ENCODE results near the gene PCSK1. TPM values are rescaled to one million over a fixed set of nuclear protein-coding genes. Genes with fewer than 3 reads are reported as not detected.

The PCSK1 gene
- total RNA-seq (2021; fragmentation: NEBNext Ultra II Directional; extraction: Animal tissue kit (Norgen Biotek cat#: 25700)) (2.7 and 3.2 TPM in 2 replicates), polyA plus RNA-seq (2011; rRNA removed) (0.97 and 1.3 TPM in 2 replicates), polyA minus RNA-seq (2011; rRNA and poly(A)+ RNA removed) (2.4 and 4.6 TPM in 2 replicates)
- polyA plus RNA-seq (2011; cell fraction: cytosol; rRNA removed), result 1.4 TPM
- polyA plus RNA-seq (2011; cell fraction: nucleus; rRNA removed), result 1.6 TPM
- 2.9 to 4.6 TPM (median 3.1 TPM) in 4 replicates for polyA plus RNA-seq (2012, experiment 1 of 2)
- 0.64 TPM for polyA plus RNA-seq (2012, experiment 2 of 2)
- polyA plus RNA-seq (2013, experiment 1 of 2), result 2.3 TPM
- 2.3 TPM for polyA plus RNA-seq (2013, experiment 2 of 2)
- 0.81 TPM for polyA minus RNA-seq (2011; cell fraction: cytosol; rRNA and poly(A)+ RNA removed)
- polyA minus RNA-seq (2011; cell fraction: nucleus; rRNA and poly(A)+ RNA removed), result 3.1 TPM
- long read RNA-seq, experiment 1, partial matches to known transcripts, result 3 of 5 reads
- long read RNA-seq, experiment 1, other reads (novel, unspliced or antisense), result 2 of 5 reads
- long read RNA-seq, experiment 2, partial matches to known transcripts, result 0 of 1 reads
- long read RNA-seq, experiment 2, other reads (novel, unspliced or antisense), result 1 of 1 reads

DNA sequence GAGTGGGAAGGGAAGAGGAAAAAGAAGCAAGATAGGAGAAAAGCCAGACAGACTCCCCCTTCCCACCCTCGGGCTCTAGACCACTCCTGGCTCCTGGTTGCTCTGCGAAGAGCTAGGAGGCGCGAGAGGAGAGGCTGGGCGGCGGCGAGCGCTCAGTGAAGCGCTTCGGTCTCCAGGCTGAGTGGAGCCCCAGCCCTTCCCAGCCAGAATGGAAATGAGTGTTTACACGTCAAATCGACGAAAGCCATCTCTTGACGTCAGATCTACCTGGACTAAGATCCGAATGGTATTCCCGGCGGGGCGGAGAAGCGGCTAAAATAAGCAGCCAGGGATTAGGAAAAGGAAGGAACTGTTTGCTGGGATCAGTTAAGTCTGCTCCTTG lies at the start of gene PCSK1:
TSS of gene PCSK1 (minus strand) at position 183 of the 382 bp plus-strand sequence. CDS start 206 bp downstream, outside the sequence.
- no peak for TF ChIP-seq POLR2A (IDR thresholded peaks at IDR 0.05; ENCODE audit: control extremely low read depth in 1 of 2, low read depth in 2 of 2, low read length in 2 of 2)
- TF ChIP-seq CREB1 (IDR thresholded peaks at IDR 0.05), result peak; percentile 84
- TF ChIP-seq SUZ12 (IDR thresholded peaks at IDR 0.05; ENCODE audit: low read length), result peak; percentile 16; the same call in 1 of the 2 replicates
- TF ChIP-seq RAD21 (IDR thresholded peaks at IDR 0.05 in 1 of 2, conservative IDR thresholded peaks at IDR 0.05 in 1 of 2; ENCODE audit: low read depth in 2 of 2, low read length in 2 of 2), result peak in 1 of 2 experiments; percentile 16; a peak in 1 of 4 replicates
- peak in 1 of 2 experiments; percentile 11; a peak in 1 of 4 replicates for TF ChIP-seq HDAC2 (IDR thresholded peaks at IDR 0.05; ENCODE audit: borderline replicate concordance in 1 of 2, low read depth in 2 of 2, low read length in 2 of 2)
- TF ChIP-seq GTF2F1 (IDR thresholded peaks at IDR 0.05; ENCODE audit: borderline replicate concordance, low read depth, low read length), result no peak
- TF ChIP-seq GABPA (IDR thresholded peaks at IDR 0.05; ENCODE audit: borderline replicate concordance, insufficient read depth, low read length), result no peak
- no peak for TF ChIP-seq SRF (IDR thresholded peaks at IDR 0.05; ENCODE audit: low read depth, low read length)
- Histone ChIP-seq H3K56ac (replicated peaks; ENCODE audit: insufficient read length, low read depth, low read length) (no peak within 1 kb of the TSS), H3K4me2 (ENCODE audit: insufficient read depth in 1 of 2, low read depth in 2 of 2, low read length in 2 of 2) (peak within 1 kb of the TSS; percentile 95 to 98), H3K23ac (ENCODE audit: insufficient read length) (no peak within 1 kb of the TSS), H3K9me3 (ENCODE audit: insufficient read depth in 2 of 2, low read depth in 1 of 2, low read length in 1 of 2) (no peaks in the 10 kb centered on the region), H4K91ac (replicated peaks; ENCODE audit: insufficient read length, low read length) (no peak within 1 kb of the TSS), H2BK15ac (ENCODE audit: low read length) (no peak within 1 kb of the TSS), H2BK120ac (replicated peaks; ENCODE audit: low read depth, low read length) (no peak within 1 kb of the TSS), H3K27ac (ENCODE audit: low read depth, low read length) (no peak within 1 kb of the TSS), H2BK5ac (ENCODE audit: low read depth, low read length) (no peak within 1 kb of the TSS), H3K18ac (ENCODE audit: extremely low read depth, low read length) (peak within 1 kb of the TSS; percentile 85; the same call in 1 of the 2 replicates), H3K14ac (ENCODE audit: insufficient read length) (no peak within 1 kb of the TSS), H3K4me3 (ENCODE audit: extremely low read depth in 1 of 4, insufficient read depth in 2 of 4, low read depth in 3 of 4, low read length in 4 of 4) (peak within 1 kb of the TSS; percentile 73 to 91 (median 85)), H2AK5ac (ENCODE audit: low read depth, low read length) (no peak within 1 kb of the TSS), H3K9ac (replicated peaks in 1 of 4; ENCODE audit: extremely low read depth in 1 of 4, low read depth in 3 of 4, low read length in 3 of 4) (peak within 1 kb of the TSS in 3 of 4 experiments; percentile 20 to 38 (median 34); a peak in 3 of 7 replicates), H3K79me2 (ENCODE audit: control insufficient read depth in 1 of 2, insufficient read depth in 2 of 2, low read length in 2 of 2) (no peaks in the 10 kb centered on the region), H3K4ac (replicated peaks; ENCODE audit: insufficient read length, low read depth, low read length) (no peak within 1 kb of the TSS), H4K8ac (ENCODE audit: extremely low read depth, insufficient read depth, low read length) (peak within 1 kb of the TSS; percentile 59; the same call in 1 of the 2 replicates), H3K36me3 (ENCODE audit: control insufficient read depth in 2 of 4, insufficient read depth in 4 of 4, low read length in 3 of 4) (no peaks in the 10 kb centered on the region), H3K79me1 (ENCODE audit: low read depth, low read length) (no peaks in the 10 kb centered on the region), H2BK20ac (ENCODE audit: low read length) (no peak within 1 kb of the TSS), H3K27me3 (replicated peaks in 1 of 4; ENCODE audit: control insufficient read depth in 3 of 4, extremely low read depth in 1 of 4, insufficient read depth in 3 of 4, low read length in 3 of 4) (peaks cover 4 to 37% (median 33%) of the 10 kb centered on the region in 4 experiments), H2BK12ac (ENCODE audit: low read depth, low read length) (no peak within 1 kb of the TSS; the same call in 1 of the 2 replicates), H4K20me1 (replicated peaks in 1 of 2; ENCODE audit: control insufficient read depth in 1 of 2, insufficient read depth in 2 of 2, low read length in 2 of 2) (no peaks in the 10 kb centered on the region), H3K23me2 (ENCODE audit: low read depth, low read length) (peaks cover 15% of the 10 kb centered on the region), H2AFZ (ENCODE audit: low read length) (peak within 1 kb of the TSS; percentile 83), H3K4me1 (replicated peaks in 1 of 4; ENCODE audit: control insufficient read depth in 3 of 4, insufficient read depth in 4 of 4, low read length in 3 of 4) (peaks cover 0 to 9% (median 5%) of the 10 kb centered on the region in 4 experiments; a peak in 4 of 7 replicates), H4K5ac (ENCODE audit: insufficient read length, low read depth, low read length) (no peak within 1 kb of the TSS)
- WGBS, 2 experiments (ENCODE audit: extremely low coverage in 1 of 2, insufficient coverage in 1 of 2, insufficient read length in 1 of 2, insufficient replicate concordance in 2 of 2, low coverage in 1 of 2, low lambda C conversion rate in 2 of 2, missing lambda C conversion rate in 1 of 2), result 2% methylated on average over 19 of the region's 19 CpGs; no CpG with 5 or more reads in 1 of the 2 experiments
- ChIA-PET CTCF (ENCODE audit: partially characterized antibody) (interaction anchor here (1.4 to 6.3 kb wide), 4 partner anchors 88 to 169 kb away, joined by 3 to 33 read pairs (median 14); no protein-coding TSS in a partner anchor), POLR2A (ENCODE audit: partially characterized antibody) (interaction anchor here (1.0 kb wide), 1 partner anchor 34 kb away, joined by 3 read pairs; no protein-coding TSS in a partner anchor)
- no peak for FAIRE-seq
- DNase-seq (ENCODE audit: low read depth in 1 of 2, low spot score in 2 of 2), result no peak

All from H1 (cell line).